ENCODE data around the gene KCNH5.

DNA sequence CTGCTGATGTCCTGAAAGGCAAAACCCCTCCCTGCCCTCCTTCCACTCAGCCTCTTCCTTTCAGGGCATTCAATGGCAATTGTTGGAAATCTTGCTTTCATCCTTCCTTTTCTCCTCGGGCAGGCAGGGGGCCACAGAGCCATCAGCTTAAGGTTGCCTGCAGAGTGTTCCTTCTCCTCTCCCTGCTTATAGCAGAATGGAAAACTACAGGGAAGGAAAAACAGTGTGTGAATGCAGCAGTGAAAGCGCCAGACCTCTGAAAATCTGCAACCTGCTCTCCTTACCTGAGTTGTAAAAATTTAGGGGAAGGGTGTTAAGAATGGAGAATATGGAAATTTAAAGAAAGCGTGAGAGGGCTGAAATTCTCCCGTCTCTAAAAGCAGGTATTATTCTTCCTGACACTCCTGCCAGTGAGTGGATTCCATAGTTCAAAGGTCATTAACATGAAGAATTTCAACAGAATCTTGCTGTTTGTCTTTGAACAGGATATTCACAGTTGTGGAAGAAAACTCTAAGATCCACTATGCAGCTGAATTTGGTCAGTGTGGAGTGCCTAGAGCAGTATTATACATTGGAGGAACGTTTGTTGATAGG, 348.8 kb downstream of the KCNH5 start:
- TF ChIP-seq, protein P1, sequence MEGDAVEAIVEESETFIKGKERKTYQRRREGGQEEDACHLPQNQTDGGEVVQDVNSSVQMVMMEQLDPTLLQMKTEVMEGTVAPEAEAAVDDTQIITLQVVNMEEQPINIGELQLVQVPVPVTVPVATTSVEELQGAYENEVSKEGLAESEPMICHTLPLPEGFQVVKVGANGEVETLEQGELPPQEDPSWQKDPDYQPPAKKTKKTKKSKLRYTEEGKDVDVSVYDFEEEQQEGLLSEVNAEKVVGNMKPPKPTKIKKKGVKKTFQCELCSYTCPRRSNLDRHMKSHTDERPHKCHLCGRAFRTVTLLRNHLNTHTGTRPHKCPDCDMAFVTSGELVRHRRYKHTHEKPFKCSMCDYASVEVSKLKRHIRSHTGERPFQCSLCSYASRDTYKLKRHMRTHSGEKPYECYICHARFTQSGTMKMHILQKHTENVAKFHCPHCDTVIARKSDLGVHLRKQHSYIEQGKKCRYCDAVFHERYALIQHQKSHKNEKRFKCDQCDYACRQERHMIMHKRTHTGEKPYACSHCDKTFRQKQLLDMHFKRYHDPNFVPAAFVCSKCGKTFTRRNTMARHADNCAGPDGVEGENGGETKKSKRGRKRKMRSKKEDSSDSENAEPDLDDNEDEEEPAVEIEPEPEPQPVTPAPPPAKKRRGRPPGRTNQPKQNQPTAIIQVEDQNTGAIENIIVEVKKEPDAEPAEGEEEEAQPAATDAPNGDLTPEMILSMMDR (IDR thresholded peaks at IDR 0.05) = no peak
- no peak for TF ChIP-seq POLR2A (IDR thresholded peaks at IDR 0.05)

Data from prostate gland (tissue), 2 donors.